Duodenal mucosa (tissue), 2 donors: Measurements from ENCODE around the gene TSPAN5.

Experiments used
- H3K27ac ChIP-seq: one replicate; pipeline ENCODE4 v1.7.0; 2013; ENCODE audit warnings: low read depth, low read length
- H3K27me3 ChIP-seq, 2 donors: one replicate each; pipeline ENCODE4 v1.7.0; 2013; ENCODE audit warnings: low read length in 2 of 2, control low read depth in 1 of 2; ENCODE audit not compliant: insufficient read depth in 2 of 2, control insufficient read depth in 1 of 2
- H3K36me3 ChIP-seq, 2 donors: one replicate each; pipeline ENCODE4 v1.7.0; 2013; ENCODE audit warnings: low read length in 2 of 2, control low read depth in 1 of 2; ENCODE audit not compliant: insufficient read depth in 2 of 2, control insufficient read depth in 1 of 2
- H3K4me1 ChIP-seq, 2 donors: one replicate each; pipeline ENCODE4 v1.7.0; 2013; ENCODE audit warnings: low read length in 2 of 2, control low read depth in 1 of 2; ENCODE audit not compliant: insufficient read depth in 2 of 2, control insufficient read depth in 1 of 2
- H3K4me3 ChIP-seq, 2 donors: one replicate each; pipeline ENCODE4 v1.7.0; 2013; ENCODE audit warnings: low read length in 2 of 2, low read depth in 1 of 2
- H3K9ac ChIP-seq, 2 donors: one replicate each; pipeline ENCODE4 v1.7.0; 2013; ENCODE audit warnings: low read length in 2 of 2, low read depth in 1 of 2
- H3K9me3 ChIP-seq, 2 donors: one replicate each; pipeline ENCODE4 v1.7.0; 2013; ENCODE audit warnings: low read length in 2 of 2, control low read depth in 1 of 2; ENCODE audit not compliant: control insufficient read depth in 1 of 2

TSPAN5 gene

GRCh38 chr4:98603683-98604521 is 54.5 kb downstream of the TSPAN5 start:
- no peak overlapping the region for H3K27ac ChIP-seq
- peaks cover 0 to 2% of the 10 kb centered on the region in 2 donors for H3K9me3 ChIP-seq
- H3K4me1 ChIP-seq = no peaks in the 10 kb centered on the region
- no peaks in the 10 kb centered on the region for H3K27me3 ChIP-seq
- H3K9ac ChIP-seq = no peak overlapping the region
- H3K4me3 ChIP-seq = no peak overlapping the region
- no peaks in the 10 kb centered on the region for H3K36me3 ChIP-seq

GRCh38 chr4:98602270-98602669 is 56.1 kb downstream of the TSPAN5 start:
- Histone ChIP-seq H3K9me3 (peaks cover 0 to 2% of the 10 kb centered on the region in 2 donors), H3K4me3 (no peak overlapping the region), H3K9ac (no peak overlapping the region), H3K27me3 (no peaks in the 10 kb centered on the region), H3K27ac (no peak overlapping the region), H3K4me1 (no peaks in the 10 kb centered on the region), H3K36me3 (no peaks in the 10 kb centered on the region)

GRCh38 chr4:98601708-98602107 is 56.7 kb downstream of the TSPAN5 start:
- Histone ChIP-seq H3K9me3 (peaks cover 0 to 2% of the 10 kb centered on the region in 2 donors), H3K27me3 (no peaks in the 10 kb centered on the region)

GRCh38 chr4:98599617-98600205 is 58.7 kb downstream of the TSPAN5 start:
- Histone ChIP-seq H3K36me3 (no peaks in the 10 kb centered on the region), H3K27ac (no peak overlapping the region), H3K27me3 (no peaks in the 10 kb centered on the region), H3K4me1 (no peaks in the 10 kb centered on the region), H3K4me3 (no peak overlapping the region), H3K9me3 (peaks cover 0 to 2% of the 10 kb centered on the region in 2 donors), H3K9ac (no peak overlapping the region)

More at GRCh38 chr4:98601708-98602107, 56.7 kb downstream of the TSPAN5 start:
- H3K9ac ChIP-seq = no peak overlapping the region
- H3K4me1 ChIP-seq = no peaks in the 10 kb centered on the region
- no peaks in the 10 kb centered on the region for H3K36me3 ChIP-seq
- H3K4me3 ChIP-seq = no peak overlapping the region
- H3K27ac ChIP-seq = no peak overlapping the region

- Histone ChIP-seq H3K36me3 (no peaks in the 10 kb centered on the region), H3K4me3 (no peak overlapping the region), H3K4me1 (no peaks in the 10 kb centered on the region), H3K27me3 (no peaks in the 10 kb centered on the region), H3K9ac (no peak overlapping the region), H3K27ac (no peak overlapping the region), H3K9me3 (no peaks in the 10 kb centered on the region)
Measured at GRCh38 chr4:98586962-98587354, 71.5 kb downstream of the TSPAN5 start.

GRCh38 chr4:98586291-98586961 is 72.0 kb downstream of the TSPAN5 start:
- Histone ChIP-seq H3K9me3 (no peaks in the 10 kb centered on the region), H3K4me3 (no peak overlapping the region), H3K4me1 (no peaks in the 10 kb centered on the region), H3K9ac (no peak overlapping the region), H3K27ac (no peak overlapping the region), H3K27me3 (no peaks in the 10 kb centered on the region), H3K36me3 (no peaks in the 10 kb centered on the region)

- H3K4me1 ChIP-seq = no peaks in the 10 kb centered on the region
- no peak overlapping the region for H3K9ac ChIP-seq
- H3K27ac ChIP-seq = no peak overlapping the region
- H3K27me3 ChIP-seq = no peaks in the 10 kb centered on the region
- no peak overlapping the region for H3K4me3 ChIP-seq
- no peaks in the 10 kb centered on the region for H3K9me3 ChIP-seq
- no peaks in the 10 kb centered on the region for H3K36me3 ChIP-seq
Measured at GRCh38 chr4:98585596-98585995, 72.8 kb downstream of the TSPAN5 start.

GRCh38 chr4:98584265-98584664 is 74.1 kb downstream of the TSPAN5 start:
- Histone ChIP-seq H3K27ac (no peak overlapping the region), H3K9me3 (no peaks in the 10 kb centered on the region), H3K4me1 (no peaks in the 10 kb centered on the region), H3K9ac (no peak overlapping the region), H3K4me3 (no peak overlapping the region), H3K27me3 (no peaks in the 10 kb centered on the region), H3K36me3 (no peaks in the 10 kb centered on the region)

- no peaks in the 10 kb centered on the region for H3K36me3 ChIP-seq
- no peak overlapping the region for H3K9ac ChIP-seq
- no peaks in the 10 kb centered on the region for H3K27me3 ChIP-seq
- H3K4me3 ChIP-seq = no peak overlapping the region
- H3K4me1 ChIP-seq = no peaks in the 10 kb centered on the region
- no peak overlapping the region for H3K27ac ChIP-seq
- no peaks in the 10 kb centered on the region for H3K9me3 ChIP-seq
Measured at GRCh38 chr4:98583265-98583664, 75.1 kb downstream of the TSPAN5 start.

- no peak overlapping the region for H3K9ac ChIP-seq
- no peak overlapping the region for H3K27ac ChIP-seq
- H3K36me3 ChIP-seq = no peaks in the 10 kb centered on the region
- no peak overlapping the region for H3K4me3 ChIP-seq
- H3K27me3 ChIP-seq = no peaks in the 10 kb centered on the region
- no peaks in the 10 kb centered on the region for H3K9me3 ChIP-seq
- no peaks in the 10 kb centered on the region for H3K4me1 ChIP-seq
Measured at GRCh38 chr4:98581126-98581525, 77.3 kb downstream of the TSPAN5 start.
